Osteocyte (in vitro differentiated cells): ENCODE results near the gene H1-8. TPM values are rescaled to one million over a fixed set of nuclear protein-coding genes. Genes with fewer than 3 reads are reported as not detected.

ENCODE experiments used
- DNase-seq: peaks from one replicate; pipeline ENCODE4 v3.0.0; 2021; ENCODE audit warnings: mixed read lengths; ENCODE audit not compliant: unreplicated experiment; ENCODE audit errors: extremely low spot score
- H3K27ac Mint-ChIP-seq: one replicate; pipeline ENCODE4 v1.8.0; 2021; ENCODE audit warnings: mild to moderate bottlenecking, mixed read lengths; ENCODE audit not compliant: unreplicated experiment
- H3K27me3 Mint-ChIP-seq: one replicate; pipeline ENCODE4 v1.8.0; 2021; ENCODE audit warnings: mixed read lengths; ENCODE audit not compliant: unreplicated experiment
- H3K36me3 Mint-ChIP-seq: one replicate; pipeline ENCODE4 v1.8.0; 2021; ENCODE audit warnings: mixed read lengths; ENCODE audit not compliant: unreplicated experiment
- H3K4me1 Mint-ChIP-seq: one replicate; pipeline ENCODE4 v1.8.0; 2021; ENCODE audit warnings: mixed read lengths; ENCODE audit not compliant: unreplicated experiment
- H3K4me3 Mint-ChIP-seq: one replicate; pipeline ENCODE4 v1.8.0; 2021; ENCODE audit warnings: mild to moderate bottlenecking, moderate library complexity, mixed read lengths; ENCODE audit not compliant: unreplicated experiment
- H3K9me3 Mint-ChIP-seq: one replicate; pipeline ENCODE4 v1.8.0; 2021; ENCODE audit warnings: mixed read lengths; ENCODE audit not compliant: unreplicated experiment
- total RNA-seq: library from RNA; stranded (reverse); gene quantifications from 2 replicates; pipeline ENCODE4 v1.2.1, GENCODE V29; 2021
- TF ChIP-seq, protein P1 (sequence below): fragments of 200-600 bp; sonication (generic); IDR thresholded peaks from 2 replicates; pipeline ENCODE4 v1.5.0; 2021; ENCODE audit warnings: antibody characterized with exemption, mild to moderate bottlenecking, moderate library complexity

Gene H1-8
- total RNA-seq, 1 donor from 2014 or later = not detected

DNA sequence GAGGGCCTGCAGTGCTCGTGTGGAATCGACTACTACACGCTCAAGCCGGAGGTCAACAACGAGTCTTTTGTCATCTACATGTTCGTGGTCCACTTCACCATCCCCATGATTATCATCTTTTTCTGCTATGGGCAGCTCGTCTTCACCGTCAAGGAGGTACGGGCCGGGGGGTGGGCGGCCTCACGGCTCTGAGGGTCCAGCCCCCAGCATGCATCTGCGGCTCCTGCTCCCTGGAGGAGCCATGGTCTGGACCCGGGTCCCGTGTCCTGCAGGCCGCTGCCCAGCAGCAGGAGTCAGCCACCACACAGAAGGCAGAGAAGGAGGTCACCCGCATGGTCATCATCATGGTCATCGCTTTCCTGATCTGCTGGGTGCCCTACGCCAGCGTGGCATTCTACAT is 10.7 kb upstream of the H1-8 start:
- TF ChIP-seq, protein P1, sequence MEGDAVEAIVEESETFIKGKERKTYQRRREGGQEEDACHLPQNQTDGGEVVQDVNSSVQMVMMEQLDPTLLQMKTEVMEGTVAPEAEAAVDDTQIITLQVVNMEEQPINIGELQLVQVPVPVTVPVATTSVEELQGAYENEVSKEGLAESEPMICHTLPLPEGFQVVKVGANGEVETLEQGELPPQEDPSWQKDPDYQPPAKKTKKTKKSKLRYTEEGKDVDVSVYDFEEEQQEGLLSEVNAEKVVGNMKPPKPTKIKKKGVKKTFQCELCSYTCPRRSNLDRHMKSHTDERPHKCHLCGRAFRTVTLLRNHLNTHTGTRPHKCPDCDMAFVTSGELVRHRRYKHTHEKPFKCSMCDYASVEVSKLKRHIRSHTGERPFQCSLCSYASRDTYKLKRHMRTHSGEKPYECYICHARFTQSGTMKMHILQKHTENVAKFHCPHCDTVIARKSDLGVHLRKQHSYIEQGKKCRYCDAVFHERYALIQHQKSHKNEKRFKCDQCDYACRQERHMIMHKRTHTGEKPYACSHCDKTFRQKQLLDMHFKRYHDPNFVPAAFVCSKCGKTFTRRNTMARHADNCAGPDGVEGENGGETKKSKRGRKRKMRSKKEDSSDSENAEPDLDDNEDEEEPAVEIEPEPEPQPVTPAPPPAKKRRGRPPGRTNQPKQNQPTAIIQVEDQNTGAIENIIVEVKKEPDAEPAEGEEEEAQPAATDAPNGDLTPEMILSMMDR = no peak
- Mint-ChIP-seq H3K36me3 (no peaks in the 10 kb centered on the region), H3K27ac (no peak overlapping the region), H3K4me3 (no peak overlapping the region), H3K9me3 (no peaks in the 10 kb centered on the region), H3K27me3 (no peaks in the 10 kb centered on the region), H3K4me1 (peaks cover 45% of the 10 kb centered on the region)
- no peak for DNase-seq

DNA sequence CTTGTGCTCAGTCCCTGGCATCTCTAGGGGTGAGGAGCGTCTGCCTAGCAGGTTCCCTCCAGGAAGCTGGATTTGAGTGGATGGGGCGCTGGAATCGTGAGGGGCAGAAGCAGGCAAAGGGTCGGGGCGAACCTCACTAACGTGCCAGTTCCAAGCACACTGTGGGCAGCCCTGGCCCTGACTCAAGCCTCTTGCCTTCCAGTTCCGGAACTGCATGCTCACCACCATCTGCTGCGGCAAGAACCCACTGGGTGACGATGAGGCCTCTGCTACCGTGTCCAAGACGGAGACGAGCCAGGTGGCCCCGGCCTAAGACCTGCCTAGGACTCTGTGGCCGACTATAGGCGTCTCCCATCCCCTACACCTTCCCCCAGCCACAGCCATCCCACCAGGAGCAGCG is 9.6 kb upstream of the H1-8 start:
- Mint-ChIP-seq H3K9me3 (no peaks in the 10 kb centered on the region), H3K36me3 (no peaks in the 10 kb centered on the region), H3K27me3 (no peaks in the 10 kb centered on the region), H3K4me1 (peaks cover 38% of the 10 kb centered on the region), H3K27ac (no peak overlapping the region), H3K4me3 (no peak overlapping the region)
- TF ChIP-seq, protein P1 = no peak
- DNase-seq = no peak

DNA sequence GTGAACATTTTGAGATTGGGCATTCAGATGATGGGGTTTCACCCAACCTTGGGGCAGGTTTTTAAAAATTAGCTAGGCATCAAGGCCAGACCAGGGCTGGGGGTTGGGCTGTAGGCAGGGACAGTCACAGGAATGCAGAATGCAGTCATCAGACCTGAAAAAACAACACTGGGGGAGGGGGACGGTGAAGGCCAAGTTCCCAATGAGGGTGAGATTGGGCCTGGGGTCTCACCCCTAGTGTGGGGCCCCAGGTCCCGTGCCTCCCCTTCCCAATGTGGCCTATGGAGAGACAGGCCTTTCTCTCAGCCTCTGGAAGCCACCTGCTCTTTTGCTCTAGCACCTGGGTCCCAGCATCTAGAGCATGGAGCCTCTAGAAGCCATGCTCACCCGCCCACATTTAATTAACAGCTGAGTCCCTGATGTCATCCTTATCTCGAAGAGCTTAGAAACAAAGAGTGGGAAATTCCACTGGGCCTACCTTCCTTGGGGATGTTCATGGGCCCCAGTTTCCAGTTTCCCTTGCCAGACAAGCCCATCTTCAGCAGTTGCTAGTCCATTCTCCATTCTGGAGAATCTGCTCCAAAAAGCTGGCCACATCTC is 8.4 kb upstream of the H1-8 start:
- no peaks in the 10 kb centered on the region for H3K36me3 Mint-ChIP-seq
- peaks cover 41% of the 10 kb centered on the region for H3K4me1 Mint-ChIP-seq
- no peak overlapping the region for H3K27ac Mint-ChIP-seq
- DNase-seq = no peak
- TF ChIP-seq, protein P1 = no peak
- no peaks in the 10 kb centered on the region for H3K9me3 Mint-ChIP-seq
- H3K4me3 Mint-ChIP-seq = no peak overlapping the region
- H3K27me3 Mint-ChIP-seq = no peaks in the 10 kb centered on the region

DNA sequence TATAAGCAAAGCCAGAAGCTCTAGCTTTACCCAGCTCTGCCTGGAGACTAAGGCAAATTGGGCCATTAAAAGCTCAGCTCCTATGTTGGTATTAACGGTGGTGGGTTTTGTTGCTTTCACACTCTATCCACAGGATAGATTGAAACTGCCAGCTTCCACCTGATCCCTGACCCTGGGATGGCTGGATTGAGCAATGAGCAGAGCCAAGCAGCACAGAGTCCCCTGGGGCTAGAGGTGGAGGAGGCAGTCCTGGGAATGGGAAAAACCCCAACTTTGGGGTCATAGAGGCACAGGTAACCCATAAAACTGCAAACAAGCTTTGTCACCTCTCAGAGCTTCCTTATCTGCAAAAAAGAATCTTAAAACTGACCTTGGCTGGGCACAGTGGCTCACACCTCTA is 7.9 kb upstream of the H1-8 start:
- Mint-ChIP-seq H3K27me3 (no peaks in the 10 kb centered on the region), H3K36me3 (no peaks in the 10 kb centered on the region), H3K27ac (no peak overlapping the region), H3K4me3 (no peak overlapping the region), H3K4me1 (peaks cover 40% of the 10 kb centered on the region), H3K9me3 (no peaks in the 10 kb centered on the region)
- no peak for DNase-seq
- TF ChIP-seq, protein P1 = no peak

DNA sequence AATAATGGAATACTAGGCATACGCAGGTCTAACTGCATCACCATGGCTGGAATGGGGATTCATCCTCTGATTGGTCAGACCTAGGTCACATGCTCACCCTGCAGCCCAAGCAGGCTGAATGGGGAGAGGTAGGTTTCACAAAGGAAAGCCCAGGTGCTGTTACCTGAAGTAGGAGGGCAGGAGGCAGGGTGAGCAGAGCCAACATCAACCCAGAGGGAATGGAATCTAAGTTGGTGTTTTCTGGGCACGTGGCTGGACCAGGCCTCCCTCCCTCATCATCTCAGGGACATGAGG is 6.7 kb upstream of the H1-8 start:
- no peaks in the 10 kb centered on the region for H3K9me3 Mint-ChIP-seq
- H3K4me3 Mint-ChIP-seq = no peak overlapping the region
- H3K27ac Mint-ChIP-seq = no peak overlapping the region

More for the DNA sequence above, 6.7 kb upstream of the H1-8 start:
- H3K4me1 Mint-ChIP-seq = peaks cover 29% of the 10 kb centered on the region
- TF ChIP-seq, protein P1 = no peak
- DNase-seq = no peak
- no peaks in the 10 kb centered on the region for H3K36me3 Mint-ChIP-seq
- H3K27me3 Mint-ChIP-seq = no peaks in the 10 kb centered on the region
